DOHH2 (cell line): ENCODE data around the gene ALG2.
A peak's percentile ranks its signal among the peaks of the same experiment; 100 is the strongest.

Experiments used
- H3F3A ChIP-seq: fragments of 200-600 bp; sonication (generic), shearing (Covaris generic); 2 replicates; pipeline ENCODE4 v1.6.0; 2016; ENCODE audit warnings: antibody characterized with exemption, mild to moderate bottlenecking; ENCODE audit not compliant: control insufficient read depth, insufficient read depth
- H3K27ac ChIP-seq: fragments of 200-600 bp; sonication (generic); 2 replicates; pipeline ENCODE4 v1.5.1; 2014; ENCODE audit warnings: low read depth, mild to moderate bottlenecking, low read length, moderate library complexity
- H3K27me3 ChIP-seq: fragments of 200-600 bp; sonication (generic); 2 replicates; pipeline ENCODE4 v1.6.1; 2014; ENCODE audit warnings: mild to moderate bottlenecking, low read length, mixed read lengths; ENCODE audit not compliant: control insufficient read depth
- H3K36me3 ChIP-seq: fragments of 200-600 bp; sonication (generic); 2 replicates; pipeline ENCODE4 v1.6.1; 2014; ENCODE audit warnings: mild to moderate bottlenecking, low read length, moderate library complexity, mixed read lengths; ENCODE audit not compliant: control insufficient read depth
- H3K4me1 ChIP-seq: fragments of 200-600 bp; sonication (generic); 2 replicates; pipeline ENCODE4 v1.6.1; 2014; ENCODE audit warnings: mild to moderate bottlenecking, low read length, mixed read lengths; ENCODE audit not compliant: control insufficient read depth
- H3K4me2 ChIP-seq: fragments of 200-600 bp; sonication (generic); 2 replicates; pipeline ENCODE4 v1.6.0; 2014; ENCODE audit warnings: mild to moderate bottlenecking, low read length, moderate library complexity
- H3K4me3 ChIP-seq: fragments of 200-600 bp; sonication (generic); 2 replicates; pipeline ENCODE4 v1.5.1; 2014; ENCODE audit warnings: mild to moderate bottlenecking, low read length, mixed read lengths
- H3K79me2 ChIP-seq: fragments of 200-600 bp; sonication (generic); 2 replicates; pipeline ENCODE4 v1.6.1; 2014; ENCODE audit warnings: mild to moderate bottlenecking, low read length, mixed read lengths; ENCODE audit not compliant: control insufficient read depth
- H3K9me2 ChIP-seq: fragments of 200-600 bp; sonication (generic); replicated peaks from 2 replicates; pipeline ENCODE4 v1.6.1; 2014; ENCODE audit warnings: mild to moderate bottlenecking, low read length, mixed read lengths; ENCODE audit not compliant: control insufficient read depth
- H3K9me3 ChIP-seq: fragments of 200-600 bp; sonication (generic); 2 replicates; pipeline ENCODE4 v1.6.1; 2014; ENCODE audit warnings: antibody characterized with exemption, low read length, mixed read lengths; ENCODE audit not compliant: control insufficient read depth, insufficient read depth
- H4K20me1 ChIP-seq: fragments of 200-600 bp; sonication (generic); 2 replicates; pipeline ENCODE4 v1.6.0; 2014; ENCODE audit warnings: low read depth, mild to moderate bottlenecking, antibody characterized with exemption, low read length, moderate library complexity; ENCODE audit not compliant: control insufficient read depth, insufficient read depth
- EZH2phosphoT487 ChIP-seq: fragments of 200-600 bp; sonication (generic); IDR thresholded peaks from 2 replicates; pipeline ENCODE4 v1.6.1; 2017; ENCODE audit warnings: borderline replicate concordance, mild to moderate bottlenecking, antibody characterized with exemption, low read length, moderate library complexity, mixed read lengths
- TF ChIP-seq, protein P1 (sequence below): fragments of 200-600 bp; sonication (generic); IDR thresholded peaks from one replicate; pipeline ENCODE4 v1.5.1; 2014; ENCODE audit warnings: antibody characterized with exemption, mild to moderate bottlenecking, low read depth, low read length; ENCODE audit not compliant: poor library complexity, severe bottlenecking

The ALG2 gene

DNA sequence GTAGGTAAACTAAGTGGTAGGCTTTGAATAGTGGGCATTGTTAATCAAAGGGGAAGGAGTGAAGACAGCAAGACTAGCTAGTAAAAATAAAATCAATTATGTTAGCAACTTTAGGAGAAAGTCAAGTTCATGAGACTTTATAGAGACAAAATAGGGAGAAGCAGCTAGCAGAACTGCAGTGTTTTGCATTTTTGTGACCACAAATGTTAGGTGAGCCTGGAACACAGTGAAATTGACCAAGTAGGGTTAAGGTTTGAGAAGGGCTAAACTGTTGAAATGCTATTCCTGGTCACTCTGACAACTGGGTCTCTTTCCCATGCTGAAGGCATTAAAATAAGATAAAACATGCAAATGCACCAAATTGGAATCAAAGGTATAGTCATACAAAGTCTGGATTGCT lies 13.3 kb upstream of the ALG2 start:
- TF ChIP-seq, protein P1, sequence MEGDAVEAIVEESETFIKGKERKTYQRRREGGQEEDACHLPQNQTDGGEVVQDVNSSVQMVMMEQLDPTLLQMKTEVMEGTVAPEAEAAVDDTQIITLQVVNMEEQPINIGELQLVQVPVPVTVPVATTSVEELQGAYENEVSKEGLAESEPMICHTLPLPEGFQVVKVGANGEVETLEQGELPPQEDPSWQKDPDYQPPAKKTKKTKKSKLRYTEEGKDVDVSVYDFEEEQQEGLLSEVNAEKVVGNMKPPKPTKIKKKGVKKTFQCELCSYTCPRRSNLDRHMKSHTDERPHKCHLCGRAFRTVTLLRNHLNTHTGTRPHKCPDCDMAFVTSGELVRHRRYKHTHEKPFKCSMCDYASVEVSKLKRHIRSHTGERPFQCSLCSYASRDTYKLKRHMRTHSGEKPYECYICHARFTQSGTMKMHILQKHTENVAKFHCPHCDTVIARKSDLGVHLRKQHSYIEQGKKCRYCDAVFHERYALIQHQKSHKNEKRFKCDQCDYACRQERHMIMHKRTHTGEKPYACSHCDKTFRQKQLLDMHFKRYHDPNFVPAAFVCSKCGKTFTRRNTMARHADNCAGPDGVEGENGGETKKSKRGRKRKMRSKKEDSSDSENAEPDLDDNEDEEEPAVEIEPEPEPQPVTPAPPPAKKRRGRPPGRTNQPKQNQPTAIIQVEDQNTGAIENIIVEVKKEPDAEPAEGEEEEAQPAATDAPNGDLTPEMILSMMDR: no peak
- TF ChIP-seq EZH2phosphoT487: no peak
- Histone ChIP-seq H3F3A (peaks cover 28% of the 10 kb centered on the region), H4K20me1 (no peaks in the 10 kb centered on the region), H3K27ac (peak overlapping the region; percentile 94), H3K9me2 (no peaks in the 10 kb centered on the region), H3K27me3 (no peaks in the 10 kb centered on the region), H3K9me3 (peaks cover 7% of the 10 kb centered on the region; the same call in 1 of the 2 replicates), H3K36me3 (peaks cover 70% of the 10 kb centered on the region), H3K79me2 (peaks cover 7% of the 10 kb centered on the region; the same call in 1 of the 2 replicates), H3K4me1 (peaks cover 86% of the 10 kb centered on the region), H3K4me3 (peak overlapping the region; percentile 68), H3K4me2 (peak overlapping the region; percentile 89)

DNA sequence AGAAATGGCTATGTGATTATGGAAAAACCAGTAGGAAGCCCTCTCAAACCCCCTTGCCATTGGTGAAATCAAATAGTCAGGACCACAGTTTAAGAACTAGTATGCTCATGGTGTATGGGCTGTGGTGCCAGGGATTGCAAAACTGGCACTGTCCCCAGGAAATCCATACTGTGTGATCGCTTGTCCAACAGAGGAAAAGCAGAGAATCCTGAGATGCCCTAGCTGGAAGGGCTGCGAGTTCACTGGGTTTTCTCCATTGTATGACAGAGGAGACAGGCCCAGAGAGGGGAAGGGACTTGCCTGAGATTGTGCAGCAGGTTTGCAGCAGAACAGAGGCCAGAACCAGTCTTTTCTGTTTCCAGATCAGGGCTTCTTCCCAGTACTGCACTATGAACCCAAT lies 12.9 kb upstream of the ALG2 start:
- Histone ChIP-seq H3F3A (peaks cover 28% of the 10 kb centered on the region), H3K27ac (peak overlapping the region; percentile 94), H3K27me3 (no peaks in the 10 kb centered on the region), H3K9me3 (peaks cover 7% of the 10 kb centered on the region; the same call in 1 of the 2 replicates), H4K20me1 (no peaks in the 10 kb centered on the region), H3K36me3 (peaks cover 70% of the 10 kb centered on the region), H3K4me3 (peak overlapping the region; percentile 68), H3K4me1 (peaks cover 81% of the 10 kb centered on the region), H3K79me2 (peaks cover 7% of the 10 kb centered on the region; the same call in 1 of the 2 replicates), H3K9me2 (no peaks in the 10 kb centered on the region), H3K4me2 (peak overlapping the region; percentile 89)
- TF ChIP-seq, protein P1: no peak
- TF ChIP-seq EZH2phosphoT487: no peak

- H3K4me2 ChIP-seq: peak overlapping the region; percentile 14; the same call in 1 of the 2 replicates
- H3K79me2 ChIP-seq: peaks cover 2% of the 10 kb centered on the region; the same call in 1 of the 2 replicates
- TF ChIP-seq, protein P1: peak; percentile 95
- no peak for TF ChIP-seq EZH2phosphoT487
- H4K20me1 ChIP-seq: no peaks in the 10 kb centered on the region
- H3K36me3 ChIP-seq: peaks cover 67% of the 10 kb centered on the region
- H3K9me2 ChIP-seq: no peaks in the 10 kb centered on the region
- H3K4me3 ChIP-seq: no peak overlapping the region
- no peaks in the 10 kb centered on the region for H3K27me3 ChIP-seq
- H3K9me3 ChIP-seq: no peaks in the 10 kb centered on the region
- H3F3A ChIP-seq: peaks cover 21% of the 10 kb centered on the region
- H3K4me1 ChIP-seq: peaks cover 52% of the 10 kb centered on the region
- no peak overlapping the region for H3K27ac ChIP-seq
Measured at GRCh38 chr9:99231711-99232110, 10.0 kb upstream of the ALG2 start.
